HG02981 (cell line): ENCODE results near the gene SLC6A3.
A peak's percentile ranks its signal among the peaks of the same experiment; 100 is the strongest.

Source experiments
- ATAC-seq: cut with Tn5 transposase; IDR thresholded peaks from one replicate; pipeline ENCODE4 v1.9.1; 2021; ENCODE audit warnings: mild to moderate bottlenecking, moderate library complexity; ENCODE audit not compliant: unreplicated experiment

Gene SLC6A3

DNA sequence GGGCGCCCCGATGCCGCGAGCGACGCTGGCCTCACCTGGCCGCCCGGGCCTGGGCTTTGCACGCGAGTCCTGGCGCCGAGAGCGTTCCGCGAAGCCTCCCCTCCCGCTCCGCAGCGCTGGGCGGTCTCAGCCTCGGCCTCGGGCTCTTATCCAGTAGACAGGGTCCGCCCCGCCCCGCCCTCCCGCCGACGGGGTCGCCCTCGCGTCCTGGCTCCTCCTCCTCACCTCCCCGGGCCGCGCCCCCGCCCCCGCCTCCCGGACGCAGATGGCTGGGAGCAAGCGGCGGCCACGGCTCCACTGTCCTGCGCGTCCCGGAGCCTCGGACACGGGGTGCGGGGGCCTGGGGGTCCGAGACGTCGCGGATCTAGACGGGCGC, at the start of gene SLC6A3:
Gene SLC6A3 (minus strand): TSS at position 128 of the 376 bp plus-strand sequence. CDS start 2,243 bp downstream, outside the sequence.
- ATAC-seq = no peak

DNA sequence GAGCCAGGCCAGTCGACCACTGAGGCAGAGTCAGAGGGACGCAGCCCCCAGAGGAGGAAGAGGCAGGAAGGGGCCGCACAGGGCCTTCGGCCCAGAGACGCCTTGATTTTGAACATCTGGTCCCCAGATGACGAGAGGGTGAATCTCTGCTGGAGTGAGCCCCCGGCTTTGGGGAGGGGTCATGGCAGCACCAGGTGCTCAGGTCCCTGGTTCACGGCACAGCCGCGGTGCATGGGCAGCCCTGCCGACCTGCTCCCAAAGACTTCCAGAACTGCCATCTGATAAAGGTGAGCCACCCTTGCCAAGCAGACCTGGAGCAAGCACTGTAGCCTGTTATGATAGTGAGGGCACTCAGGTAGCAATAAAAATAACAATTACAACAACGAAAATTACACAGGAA, 48.7 kb upstream of the SLC6A3 start:
- ATAC-seq = no peak

DNA sequence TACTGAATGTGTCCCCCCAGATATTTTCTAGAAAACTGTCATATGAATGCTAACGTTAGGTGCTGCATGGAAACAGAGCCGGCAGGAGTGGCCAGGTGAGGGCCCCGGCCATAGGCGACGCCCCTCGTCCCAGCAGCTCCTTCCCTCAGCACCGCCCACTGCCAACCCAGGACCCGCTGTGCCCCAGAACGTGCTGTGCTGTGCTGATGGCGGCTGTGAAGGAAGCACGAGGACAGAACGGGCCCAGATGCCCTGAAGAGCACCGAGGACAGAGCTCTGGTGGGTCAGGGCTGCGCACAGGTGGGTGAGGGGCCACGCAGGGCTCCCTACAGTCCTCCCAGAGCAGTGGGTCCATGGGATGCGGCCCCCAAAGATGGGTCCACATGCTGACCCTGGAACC, 48.2 kb upstream of the SLC6A3 start:
- no peak for ATAC-seq

DNA sequence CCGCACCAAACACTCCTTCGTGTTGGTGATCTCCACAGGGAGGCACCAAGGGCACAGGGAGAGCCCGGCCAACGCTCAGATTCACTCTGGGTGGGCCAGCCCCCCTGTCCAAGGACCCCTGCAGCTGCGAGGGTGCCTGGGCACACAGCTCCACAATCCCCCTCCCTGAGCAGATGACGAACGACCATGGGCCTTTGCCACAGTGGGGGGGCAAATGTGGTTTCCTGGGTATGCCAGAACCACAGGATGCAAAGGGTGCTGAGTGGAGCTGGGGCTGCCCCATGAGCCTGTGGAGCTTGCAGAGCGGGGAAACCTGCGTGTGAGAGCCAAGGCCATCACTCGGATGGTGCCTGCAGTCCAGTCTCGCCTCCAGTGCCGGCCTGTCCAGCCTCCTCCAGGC, 47.5 kb upstream of the SLC6A3 start:
- ATAC-seq = no peak

DNA sequence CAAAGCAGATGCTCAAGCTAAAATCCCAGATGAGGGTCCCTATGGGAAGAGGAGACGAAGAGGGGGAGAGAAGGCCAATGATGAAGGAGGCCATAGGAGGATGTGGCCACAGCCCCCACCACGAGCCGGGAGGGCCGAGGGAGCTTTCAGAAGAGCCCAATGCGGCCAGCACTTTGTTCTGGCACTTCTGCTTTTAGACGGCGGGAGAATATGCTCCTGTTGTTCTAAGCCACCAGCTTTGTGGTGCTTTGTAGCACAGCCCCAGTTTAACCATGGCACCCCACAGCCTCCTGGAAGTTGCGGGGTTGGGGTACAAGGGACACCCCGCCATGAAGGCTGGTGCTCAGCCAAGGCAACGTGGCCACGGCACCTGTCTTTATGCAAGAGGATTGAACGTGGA, 45.1 kb upstream of the SLC6A3 start:
- no peak for ATAC-seq

DNA sequence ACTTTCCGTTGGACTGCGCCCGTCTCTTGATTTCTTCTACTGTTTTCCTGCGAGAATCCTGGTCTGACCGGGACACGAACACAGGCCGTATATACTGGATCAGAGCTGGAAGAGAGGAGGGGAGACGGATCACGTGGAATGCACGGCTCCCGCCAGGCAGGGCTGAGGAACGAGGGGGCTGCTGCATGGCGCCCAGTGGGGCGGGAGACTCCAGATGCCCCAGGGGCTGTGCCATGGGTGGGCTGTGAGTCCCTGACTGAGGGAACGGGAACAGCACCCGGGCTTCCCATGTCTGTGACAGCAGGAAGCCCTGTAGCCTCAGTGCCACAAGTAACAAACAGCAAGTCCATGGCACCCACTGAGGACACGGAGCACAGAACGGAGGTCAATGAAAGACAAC, 44.5 kb upstream of the SLC6A3 start:
- ATAC-seq = no peak

DNA sequence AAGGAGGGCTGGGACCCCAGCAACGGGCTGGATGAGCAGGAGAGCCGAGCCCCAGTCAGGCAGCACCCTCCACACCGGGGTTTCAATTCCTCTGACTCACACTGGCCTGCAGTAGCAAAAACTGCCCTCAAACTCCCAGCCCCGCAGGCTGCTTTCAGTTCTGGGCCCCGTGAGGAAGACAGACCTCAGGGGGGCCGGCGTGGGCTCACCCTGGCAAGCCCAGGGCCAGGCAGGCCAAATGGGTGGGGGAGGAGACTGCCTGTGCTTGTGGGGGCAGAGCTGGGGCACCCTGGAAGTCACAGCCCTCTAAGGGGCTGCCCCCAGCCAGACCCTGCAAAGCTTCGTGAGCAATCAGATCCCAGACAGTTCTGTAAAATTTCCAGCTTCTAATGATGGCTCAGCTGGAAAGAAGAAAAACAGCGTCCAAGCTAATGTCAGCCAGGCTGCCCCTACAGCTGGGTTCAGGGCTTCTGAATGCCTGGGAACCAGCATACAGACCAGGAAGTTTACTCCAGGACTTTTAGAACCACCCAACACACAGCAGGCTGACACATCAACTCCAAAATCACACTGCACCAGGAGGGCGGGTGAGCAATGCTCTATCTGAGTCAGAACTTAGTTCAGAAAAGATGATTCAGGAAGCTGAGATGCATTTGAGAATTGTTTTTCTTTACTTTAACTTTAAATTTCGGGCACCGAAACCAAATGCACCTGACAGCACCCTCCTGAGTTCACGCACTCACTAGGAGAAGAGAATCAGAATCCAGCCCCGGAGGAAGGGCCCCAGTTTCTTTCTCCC, 43.8 kb upstream of the SLC6A3 start:
- ATAC-seq = peak; percentile 33

DNA sequence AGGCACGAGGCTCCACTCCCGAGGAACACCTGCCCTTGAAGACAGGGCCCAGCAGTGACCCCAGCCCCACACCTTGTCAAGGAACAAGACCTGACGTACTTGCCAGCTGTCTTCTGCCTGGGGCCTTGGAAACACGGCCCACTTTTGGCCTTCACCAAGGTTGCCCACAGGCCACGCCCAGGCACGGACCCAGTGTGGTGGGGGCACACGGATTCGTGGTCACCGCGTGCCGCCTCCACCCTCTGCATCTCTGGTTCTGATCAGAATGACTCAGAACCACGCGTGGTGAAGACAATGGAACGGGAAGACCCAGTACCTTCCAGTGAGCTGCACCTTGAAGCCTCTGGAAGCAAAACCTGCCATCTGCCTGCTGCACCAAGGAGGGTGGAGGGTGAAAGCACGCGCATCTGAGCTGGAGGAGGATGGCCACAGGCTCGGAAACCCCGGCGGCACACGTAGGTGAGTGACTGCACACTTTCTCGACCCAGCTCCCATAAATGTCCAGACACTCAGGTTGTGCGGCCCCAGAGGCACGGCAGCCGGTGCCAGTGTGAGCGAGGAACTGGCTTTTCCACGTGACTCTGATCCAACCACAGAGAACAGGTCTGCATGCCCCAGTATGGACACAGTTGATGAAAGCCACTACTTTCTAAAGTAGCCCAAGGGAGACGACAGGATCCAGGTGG, 42.0 kb upstream of the SLC6A3 start:
- no peak for ATAC-seq

DNA sequence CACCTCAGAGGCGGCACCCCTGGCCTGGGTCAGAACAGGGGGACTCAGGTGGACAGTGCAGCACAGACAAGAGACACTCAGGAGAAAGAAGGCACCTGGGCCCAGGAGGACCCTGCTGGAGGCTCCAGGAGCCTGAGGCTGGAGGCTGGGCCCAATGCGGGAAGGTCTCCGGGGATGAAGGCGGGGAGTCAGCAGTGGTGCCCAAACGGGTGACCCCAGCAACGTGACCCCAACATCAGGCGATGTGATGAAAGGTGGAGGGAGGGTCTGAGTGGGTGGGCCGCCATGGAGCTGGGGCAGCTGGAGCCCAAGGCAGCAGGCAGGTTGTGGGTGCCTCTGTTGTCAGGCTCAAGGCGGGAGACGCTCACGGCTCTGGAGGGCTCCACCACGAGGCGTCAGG, 41.0 kb upstream of the SLC6A3 start:
- ATAC-seq = no peak

DNA sequence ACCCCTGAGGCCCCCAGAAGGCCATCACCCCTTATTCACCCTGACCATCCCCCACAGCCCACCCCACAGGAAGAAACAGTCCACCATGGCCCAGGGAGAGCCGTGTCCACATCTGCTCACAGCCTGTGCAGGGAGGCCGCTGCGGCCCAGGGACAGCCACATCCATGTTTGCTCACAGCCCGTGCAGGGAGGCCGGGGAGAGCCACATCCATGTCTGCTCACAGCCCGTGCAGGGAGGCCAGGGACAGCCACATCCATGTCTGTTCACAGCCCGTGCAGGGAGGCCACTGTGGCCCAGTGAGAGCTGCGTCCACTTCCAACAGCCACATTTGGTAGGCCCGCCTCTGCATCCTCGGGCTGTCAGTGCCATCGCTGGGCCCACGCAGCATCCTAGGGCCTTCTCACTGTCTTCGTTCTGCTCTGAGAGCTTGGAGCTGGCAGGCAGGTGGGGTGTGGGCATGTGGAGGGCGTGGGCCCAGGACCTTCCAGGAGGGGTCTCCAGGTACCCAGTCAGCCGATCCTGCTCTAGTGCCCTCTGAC, 40.4 kb upstream of the SLC6A3 start:
- ATAC-seq = no peak

DNA sequence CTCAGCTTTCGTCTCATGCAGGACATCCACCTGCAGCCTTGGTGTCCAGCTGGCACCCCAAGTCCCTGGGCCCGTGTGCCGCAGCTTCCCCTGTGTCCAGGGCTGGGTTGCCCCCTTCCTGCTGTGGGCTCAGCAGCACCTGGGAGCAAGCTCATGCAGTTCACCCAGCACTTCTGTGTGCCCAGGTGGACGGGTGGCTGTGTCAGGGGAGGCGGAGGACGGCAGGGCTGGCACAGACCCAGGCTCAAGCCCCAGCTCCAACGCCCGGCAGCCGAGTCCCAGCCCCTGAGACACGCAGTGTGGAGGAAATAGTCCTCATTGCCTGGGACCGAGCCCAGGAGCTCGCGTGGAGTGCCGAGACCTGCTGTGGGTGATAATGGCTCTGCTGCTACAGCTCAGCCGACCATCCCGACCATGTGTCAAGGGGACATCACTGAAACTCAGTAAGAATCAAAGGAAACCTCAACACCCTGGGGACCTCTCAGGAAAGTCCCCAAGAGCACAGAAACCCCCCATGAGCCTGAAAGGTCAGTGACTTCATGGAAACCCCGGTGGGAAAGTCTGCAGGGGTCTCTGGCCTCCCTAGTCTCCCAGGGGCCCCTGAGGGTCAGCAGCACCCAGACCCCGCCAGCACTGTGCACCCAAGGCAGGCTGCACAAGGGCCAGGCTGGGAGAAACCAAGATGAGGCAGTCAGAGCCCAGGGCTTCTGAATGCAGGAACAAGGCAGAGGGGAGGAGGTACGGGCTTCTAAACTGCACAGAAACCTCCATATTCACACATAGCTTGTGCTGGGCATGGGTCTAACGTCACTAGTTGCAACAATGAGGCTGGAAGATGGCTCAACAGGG, 39.7 kb upstream of the SLC6A3 start:
- ATAC-seq = peak; percentile 56

DNA sequence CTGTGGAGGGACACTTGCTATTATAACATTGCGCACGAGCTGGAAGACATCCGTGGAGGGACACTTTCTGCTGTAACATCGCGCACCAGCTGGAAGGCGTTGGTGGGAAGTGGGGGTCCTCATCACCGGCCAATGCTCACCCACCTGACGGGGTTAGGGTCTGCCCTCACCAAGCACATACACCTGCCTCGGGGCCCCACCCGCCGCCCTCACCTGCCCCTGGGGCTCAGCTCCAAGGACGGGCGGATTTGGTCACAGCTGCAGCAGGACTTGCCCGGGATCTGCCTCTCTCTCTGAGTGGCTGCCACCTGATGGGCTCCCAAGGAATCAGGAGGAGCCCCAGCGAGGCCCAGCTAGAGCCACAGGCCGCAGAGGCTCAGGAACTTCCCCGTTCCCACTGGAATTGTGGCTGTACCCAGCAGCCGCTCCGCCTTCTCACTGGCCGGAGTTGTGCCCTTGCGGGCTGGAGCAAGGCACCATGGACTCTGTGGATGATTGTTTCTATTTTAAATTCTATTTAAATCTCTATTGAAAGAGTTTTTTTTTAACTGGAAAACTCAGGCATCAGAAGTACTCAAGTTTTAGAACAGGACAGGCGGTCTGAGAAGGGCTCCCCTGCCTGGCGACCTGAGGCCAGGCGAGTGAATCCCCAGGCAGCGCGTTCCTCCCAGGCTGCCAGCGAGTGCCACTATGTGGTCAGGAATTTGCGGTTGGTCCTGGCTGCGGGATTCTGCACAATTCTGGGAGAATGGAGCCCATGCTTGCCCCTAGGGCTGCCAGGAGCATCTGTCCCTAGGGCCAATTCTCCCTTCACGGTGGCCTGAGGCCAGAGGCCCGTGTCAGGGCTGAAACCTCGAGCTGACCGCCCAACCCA, 38.9 kb upstream of the SLC6A3 start:
- no peak for ATAC-seq

DNA sequence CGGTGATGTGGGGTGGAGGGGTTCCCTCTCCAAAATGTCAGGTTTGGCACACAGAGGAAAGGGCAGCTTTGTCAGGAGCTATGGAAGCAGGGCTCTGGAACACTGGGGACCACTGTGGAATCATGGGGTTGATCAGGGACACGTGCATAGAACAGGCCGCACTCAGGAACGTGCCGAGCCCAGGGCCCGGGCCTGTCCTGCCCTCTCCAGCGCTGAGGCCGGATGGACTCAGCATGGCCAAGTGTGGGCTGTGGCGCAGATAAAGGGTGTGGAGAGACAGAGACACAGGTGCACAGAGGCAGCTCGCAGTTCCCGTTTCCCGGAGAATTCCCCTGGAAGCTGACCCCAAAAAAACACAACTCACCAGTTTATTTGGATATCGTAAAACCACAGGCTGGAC, 37.8 kb upstream of the SLC6A3 start:
- no peak for ATAC-seq

DNA sequence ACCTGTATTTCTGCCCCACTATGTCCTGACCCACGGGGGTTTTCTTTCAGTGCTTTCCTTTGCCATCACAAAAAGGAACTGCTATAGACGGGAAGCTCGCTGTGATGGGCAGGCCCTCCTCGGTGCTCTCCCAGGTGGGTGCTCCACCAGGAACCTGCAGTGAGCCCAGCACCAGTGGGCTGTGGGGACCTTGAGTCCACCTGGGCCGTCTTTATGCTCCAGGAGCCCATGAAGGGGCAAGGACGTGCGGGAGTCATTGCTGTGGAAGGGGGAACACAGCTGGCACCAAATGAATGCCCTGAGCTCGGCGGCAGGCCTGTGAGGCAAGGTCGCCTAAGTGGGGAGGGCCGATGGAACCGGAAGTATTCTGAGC, 36.7 kb upstream of the SLC6A3 start:
- ATAC-seq = no peak

DNA sequence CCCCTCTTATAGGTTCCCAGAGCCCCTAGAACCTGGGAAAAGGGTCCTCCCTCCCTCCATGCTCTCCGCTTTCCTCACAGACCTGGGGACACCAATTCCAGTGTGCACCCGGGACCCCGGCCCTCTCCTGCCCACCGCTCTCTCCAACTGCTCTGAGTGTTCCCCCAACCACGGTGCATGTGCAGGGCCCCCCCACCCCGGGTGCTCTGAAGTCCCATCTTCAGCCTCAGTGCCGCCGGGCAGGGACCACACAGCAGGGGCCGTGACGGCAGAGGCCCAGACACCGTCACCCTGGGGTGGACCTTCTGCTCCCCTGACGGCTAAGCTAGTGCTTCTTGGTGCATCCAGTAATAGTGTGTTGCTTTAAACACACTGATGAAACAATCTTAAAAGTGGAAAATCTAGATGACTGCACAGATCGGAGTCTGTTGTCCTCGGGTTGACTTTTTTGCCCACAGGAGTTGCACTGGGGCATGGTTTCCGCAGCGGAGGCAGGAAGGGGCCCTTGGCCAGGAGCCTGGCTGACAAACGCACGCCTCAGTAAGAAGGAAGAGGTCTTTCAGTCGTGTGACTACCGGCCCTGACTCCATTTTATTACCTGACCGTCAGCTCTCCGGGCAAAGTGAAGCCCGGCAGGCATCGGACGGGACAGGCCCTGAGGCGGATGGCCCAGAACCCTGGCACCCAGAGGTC, 36.2 kb upstream of the SLC6A3 start:
- ATAC-seq = no peak

DNA sequence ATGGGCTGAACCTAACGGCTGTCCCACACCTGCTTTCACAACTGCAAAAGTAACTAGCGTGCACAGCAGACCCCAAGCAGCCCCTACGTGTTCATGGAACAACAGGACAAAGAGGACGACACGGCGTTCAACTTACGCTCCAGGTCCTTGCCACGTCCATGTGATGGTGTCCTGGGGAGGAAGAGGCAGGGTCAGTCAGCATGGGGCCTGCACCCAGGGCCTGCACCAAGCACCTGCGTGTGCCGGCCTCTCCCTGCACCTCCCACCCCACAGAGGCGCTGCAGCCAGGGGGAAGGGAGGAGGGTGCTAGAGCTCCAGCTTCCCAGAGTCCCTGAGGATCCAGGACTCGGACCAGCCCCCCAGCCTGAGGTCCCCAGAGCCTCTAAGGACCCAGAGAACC, 35.6 kb upstream of the SLC6A3 start:
- no peak for ATAC-seq

DNA sequence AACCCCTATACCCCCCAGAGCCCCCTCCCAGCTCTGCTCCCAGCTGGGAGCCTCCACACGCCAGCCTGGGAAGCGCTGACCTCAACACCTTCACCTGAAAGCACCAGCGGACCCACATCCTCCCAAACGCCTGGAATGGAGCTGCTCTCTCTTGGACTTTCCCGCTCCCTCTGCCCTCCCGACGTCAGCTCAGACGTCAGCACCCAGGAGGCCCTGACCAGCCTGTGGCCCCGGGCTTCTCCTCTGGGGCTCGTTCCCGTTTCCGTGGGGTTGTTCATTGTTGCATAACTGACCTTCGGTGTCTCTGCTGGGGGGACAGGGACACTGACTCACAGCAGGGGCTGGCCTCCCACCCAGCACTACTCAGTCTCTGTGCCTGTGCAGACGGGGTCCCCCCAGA, 35.0 kb upstream of the SLC6A3 start:
- ATAC-seq = no peak

DNA sequence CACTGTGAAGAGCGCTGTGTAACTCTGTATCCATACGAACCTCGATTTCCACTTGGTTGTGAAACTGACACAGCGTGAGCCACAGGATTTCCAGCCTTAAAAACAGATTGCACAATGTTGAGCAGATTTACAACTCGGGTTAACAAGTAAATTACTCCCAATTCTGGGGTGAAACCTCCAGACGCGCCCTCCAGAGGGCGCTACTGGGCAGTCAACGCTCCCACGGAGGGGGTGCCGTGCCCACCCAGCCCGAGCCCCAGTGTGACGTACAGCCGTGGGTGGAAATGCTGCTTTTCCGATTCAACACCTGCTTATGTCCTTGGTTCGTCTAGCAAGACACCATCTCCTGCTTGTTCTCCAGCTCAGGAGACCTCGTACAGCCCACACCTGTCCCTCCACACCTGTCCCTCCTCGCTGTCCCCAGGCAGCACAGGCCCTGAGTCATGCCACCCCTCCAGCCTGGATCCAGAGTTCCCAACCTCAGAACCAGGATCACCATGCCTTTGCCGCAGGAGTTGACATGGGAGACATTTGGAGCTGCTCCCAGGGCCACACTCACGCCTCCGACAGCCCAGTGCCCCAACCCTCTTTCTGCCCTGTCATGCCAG, 34.4 kb upstream of the SLC6A3 start:
- no peak for ATAC-seq

DNA sequence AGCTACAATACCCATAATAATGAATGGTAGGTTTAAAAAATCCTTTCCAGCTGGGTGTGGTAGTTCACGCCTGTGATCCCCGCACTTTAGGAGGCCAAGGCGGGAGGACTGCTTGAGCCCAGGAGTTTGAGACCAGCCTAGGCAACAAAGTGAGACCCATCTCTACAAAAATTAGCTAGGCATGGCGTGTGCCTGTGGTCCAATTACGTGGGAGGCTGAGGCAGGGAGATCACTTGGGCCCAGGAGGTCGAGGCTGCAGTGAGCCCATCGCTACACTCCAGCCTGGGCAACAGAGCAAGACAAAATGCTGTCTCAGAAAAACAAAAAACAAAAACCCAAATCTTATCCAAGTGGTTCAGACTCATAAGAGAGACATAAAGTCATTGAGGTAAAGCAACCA, 33.8 kb upstream of the SLC6A3 start:
- ATAC-seq = no peak
